Body of pancreas (tissue), 4 donors: ENCODE data around the gene TLE1. TPM values are rescaled to one million over a fixed set of nuclear protein-coding genes. Genes with fewer than 3 reads are reported as not detected.
A peak's percentile ranks its signal among the peaks of the same experiment; 100 is the strongest.

Experiments
- ATAC-seq: fragments of 150-250 bp; one replicate; pipeline ENCODE4 v1.9.1; 2016
- DNase-seq, 4 donors: peaks; one replicate each; pipeline ENCODE4 v3.0.0-alpha.2; 2019
- H3K27ac ChIP-seq, 4 donors: fragments of 200-600 bp; sonication (generic); 1 replicate in 3 of 4; 2 replicates in 1 of 4; pipeline versions ENCODE4 v1.5.1 to v1.6.1; 2016 to 2019; ENCODE audit warnings: mild to moderate bottlenecking in 1 of 4, mixed read lengths in 1 of 4, moderate library complexity in 1 of 4
- H3K27me3 ChIP-seq, 2 donors: fragments of 200-600 bp; sonication (generic); one replicate each; pipeline ENCODE4 v1.6.0; 2016; ENCODE audit warnings: mild to moderate bottlenecking in 1 of 2
- H3K36me3 ChIP-seq, 2 donors: fragments of 200-600 bp; sonication (generic); replicated peaks in 1 of 2; 2 replicates each; pipeline ENCODE4 v1.5.1; 2016; ENCODE audit warnings: low read depth in 2 of 2; ENCODE audit not compliant: insufficient read depth in 1 of 2
- H3K4me1 ChIP-seq: fragments of 200-600 bp; sonication (generic); one replicate; pipeline ENCODE4 v1.6.0; 2016
- H3K4me3 ChIP-seq, 2 donors: fragments of 200-600 bp; sonication (generic); 1 replicate in 1 of 2; 2 replicates in 1 of 2; pipeline ENCODE4 v1.5.1; 2016 to 2019
- H3K9me3 ChIP-seq, 3 donors: fragments of 200-600 bp; sonication (generic); 1 replicate in 2 of 3; 2 replicates in 1 of 3; pipeline ENCODE4 v1.5.1; 2016
- CTCF ChIP-seq, 7 experiments: fragments of 450-650 bp in 4 of 7; fragments of 200-600 bp in 3 of 7; sonication (generic) in 3 of 7; IDR thresholded peaks; one replicate each; pipeline ENCODE4 v1.5.1; 2016 to 2019; ENCODE audit warnings: antibody characterized with exemption in 7 of 7
- POLR2A ChIP-seq, 3 donors: fragments of 450-650 bp; IDR thresholded peaks; one replicate each; pipeline ENCODE4 v1.6.1; 2016; ENCODE audit warnings: antibody characterized with exemption in 3 of 3, mild to moderate bottlenecking in 2 of 3
- WGBS, 2 donors: methylation state at CpG; one replicate each; pipeline ENCODE4 v1.1.5; 2017; 5-methylcytosine and 5-hydroxymethylcytosine counted together
- intact Hi-C: fragments of 100-400 bp; cut with DNase I; formaldehyde crosslinking; loops from one replicate; pipeline ENCODE4 v1.15.1; 2023
- total RNA-seq, 2 donors: library from RNA; depleted of rRNA; stranded (reverse); fragments of >200 nt; gene quantifications; one replicate each; pipeline ENCODE4 v1.1.0, GENCODE V29; 2016

TLE1 gene
- total RNA-seq, 2 donors from 2014 or later = 49.5 to 58.3 TPM

- H3K27me3 ChIP-seq = no peaks in the 10 kb centered on the region
- DNase-seq (no peak), ATAC-seq (no peak)
- intact Hi-C loops = no loop called here
- H3K9me3 ChIP-seq = no peaks in the 10 kb centered on the region
- 50 to 79% methylated on average over 5 of the region's 5 CpGs for WGBS, 2 donors
- H3K4me3 ChIP-seq = no peak overlapping the region
- peaks cover 13% of the 10 kb centered on the region for H3K4me1 ChIP-seq
- no peaks in the 10 kb centered on the region for H3K36me3 ChIP-seq
- TF ChIP-seq POLR2A (IDR thresholded peaks at IDR 0.05) = no peak
- no peak for TF ChIP-seq CTCF (IDR thresholded peaks at IDR 0.05)
- peak overlapping the region in 2 of 4 donors; percentile 7 to 34 for H3K27ac ChIP-seq
Measured at GRCh38 chr9:81717061-81717746, 27.9 kb upstream of the TLE1 start.

GRCh38 chr9:81716409-81716808 is 27.1 kb upstream of the TLE1 start:
- no peak overlapping the region for H3K4me3 ChIP-seq
- no peak overlapping the region for H3K27ac ChIP-seq
- TF ChIP-seq POLR2A (IDR thresholded peaks at IDR 0.05) = no peak
- TF ChIP-seq CTCF (IDR thresholded peaks at IDR 0.05) = no peak
- no peaks in the 10 kb centered on the region for H3K27me3 ChIP-seq
- H3K9me3 ChIP-seq = no peaks in the 10 kb centered on the region
- intact Hi-C loops = no loop called here
- no peak for DNase-seq
- peaks cover 13% of the 10 kb centered on the region for H3K4me1 ChIP-seq
- WGBS, 2 donors = 94 to 95% methylated on average over 6 of the region's 6 CpGs
- H3K36me3 ChIP-seq = no peaks in the 10 kb centered on the region
- no peak for ATAC-seq

- H3K27ac ChIP-seq = no peak overlapping the region
- no peaks in the 10 kb centered on the region for H3K4me1 ChIP-seq
- ATAC-seq = no peak
- DNase-seq = no peak
- H3K27me3 ChIP-seq = no peaks in the 10 kb centered on the region
- no peaks in the 10 kb centered on the region for H3K9me3 ChIP-seq
- 70 to 76% methylated on average over 2 of the region's 2 CpGs for WGBS, 2 donors
- intact Hi-C loops = no loop called here
- no peak overlapping the region for H3K4me3 ChIP-seq
- TF ChIP-seq CTCF (IDR thresholded peaks at IDR 0.05) (no peak), POLR2A (IDR thresholded peaks at IDR 0.05) (no peak)
- H3K36me3 ChIP-seq = no peaks in the 10 kb centered on the region
Measured at GRCh38 chr9:81705578-81705977, 16.2 kb upstream of the TLE1 start.

- peaks cover 9% of the 10 kb centered on the region for H3K4me1 ChIP-seq
- WGBS, 2 donors = 27 to 29% methylated on average over 7 of the region's 7 CpGs
- DNase-seq (no peak), ATAC-seq (no peak)
- TF ChIP-seq POLR2A (IDR thresholded peaks at IDR 0.05) (no peak), CTCF (IDR thresholded peaks at IDR 0.05) (no peak)
- no peaks in the 10 kb centered on the region for H3K9me3 ChIP-seq
- H3K27ac ChIP-seq = no peak overlapping the region
- H3K27me3 ChIP-seq = no peaks in the 10 kb centered on the region
- H3K4me3 ChIP-seq = no peak overlapping the region
- intact Hi-C loops = no loop called here
- H3K36me3 ChIP-seq = no peaks in the 10 kb centered on the region
Measured at GRCh38 chr9:81694541-81694940, 5.2 kb upstream of the TLE1 start.
